Activated effector memory CD4-positive, alpha-beta T cell treated with anti-CD3 and anti-CD28 coated beads, Interleukin-2, amount 50 U/mL, for 16 hours (primary cell): Measurements from ENCODE around the gene PIGA.

Experiments used
- DNase-seq: peaks from one replicate; pipeline ENCODE4 v3.0.0-alpha.2; 2020

The PIGA gene

GRCh38 chrX:15335135-15336022 is at the start of gene PIGA:
TSS of gene PIGA (minus strand) at chrX:15335523. CDS start at chrX:15331930, 3,593 bp downstream.
- peak; percentile 96 for DNase-seq

- no peak for DNase-seq
These were observed 49.0 kb upstream of the PIGA start, which contains the start of gene VEGFD for GRCh38 chrX:15384304-15384703. TSS of gene VEGFD (minus strand) at chrX:15384413. CDS start at chrX:15383946, 467 bp downstream.

- no peak for DNase-seq
These were observed 47.5 kb upstream of the PIGA start for GRCh38 chrX:15382813-15383212.

GRCh38 chrX:15376956-15377355 is 41.6 kb upstream of the PIGA start:
- no peak for DNase-seq

- no peak for DNase-seq
These were observed 38.7 kb upstream of the PIGA start for GRCh38 chrX:15373976-15374375.

- no peak for DNase-seq
These were observed 31.4 kb upstream of the PIGA start for GRCh38 chrX:15366506-15367352.

- DNase-seq, result no peak
These were observed 24.4 kb upstream of the PIGA start for GRCh38 chrX:15359701-15360100.

GRCh38 chrX:15358533-15358932 is 23.2 kb upstream of the PIGA start:
- no peak for DNase-seq

GRCh38 chrX:15356444-15356843 is 21.1 kb upstream of the PIGA start:
- no peak for DNase-seq

- DNase-seq, result no peak
These were observed 15.1 kb upstream of the PIGA start for GRCh38 chrX:15350329-15350996.

- DNase-seq, result no peak
These were observed 13.7 kb upstream of the PIGA start for GRCh38 chrX:15349046-15349445.

- DNase-seq, result no peak
These were observed 10.7 kb upstream of the PIGA start for GRCh38 chrX:15345976-15346375.

GRCh38 chrX:15344106-15344505 is 8.8 kb upstream of the PIGA start:
- DNase-seq, result no peak

- no peak for DNase-seq
These were observed 7.8 kb upstream of the PIGA start for GRCh38 chrX:15343075-15343476.

- no peak for DNase-seq
These were observed 5.5 kb upstream of the PIGA start for GRCh38 chrX:15340867-15341266.

GRCh38 chrX:15336023-15336413 is 695 bp upstream of the PIGA start:
- DNase-seq, result peak; percentile 78

- DNase-seq, result peak; percentile 60
These were observed 762 bp downstream of the PIGA start for GRCh38 chrX:15334561-15334960.

GRCh38 chrX:15328821-15329220 is 6.5 kb downstream of the PIGA start:
- no peak for DNase-seq

- no peak for DNase-seq
These were observed 7.2 kb downstream of the PIGA start for GRCh38 chrX:15328131-15328530.

- DNase-seq, result no peak
These were observed 12.9 kb downstream of the PIGA start for GRCh38 chrX:15322472-15322871.

- no peak for DNase-seq
These were observed 13.3 kb downstream of the PIGA start for GRCh38 chrX:15322072-15322471.

GRCh38 chrX:15321447-15321846 is 13.9 kb downstream of the PIGA start:
- DNase-seq, result no peak

- DNase-seq, result no peak
These were observed 15.0 kb downstream of the PIGA start for GRCh38 chrX:15320297-15320696.
